Lung (tissue), 12 donors: ENCODE data around the gene CH25H. TPM values are rescaled to one million over a fixed set of nuclear protein-coding genes. Genes with fewer than 3 reads are reported as not detected.

ENCODE experiments used
- ATAC-seq: fragments of 200-7000 bp; cut with Tn5 transposase; one replicate; pipeline ENCODE4 v1.9.1; 2020; ENCODE audit warnings: moderate number of reproducible peaks; ENCODE audit not compliant: insufficient read depth, low FRiP score
- DNase-seq, 3 donors: peaks; one replicate each; pipeline ENCODE4 v3.0.0-alpha.2; 2013 to 2017
- H3K27ac ChIP-seq, 2 donors: one replicate each; pipeline ENCODE4 v1.5.1; 2013; ENCODE audit warnings: mild to moderate bottlenecking in 2 of 2, moderate library complexity in 2 of 2, control low read depth in 1 of 2, inconsistent platforms in 1 of 2, low read depth in 1 of 2, low read length in 1 of 2
- H3K27me3 ChIP-seq, 3 donors: one replicate each; pipeline ENCODE4 v1.5.1; 2013; ENCODE audit warnings: low read length in 2 of 3; ENCODE audit not compliant: control insufficient read depth in 3 of 3, insufficient read depth in 3 of 3
- H3K36me3 ChIP-seq, 4 donors: one replicate each; pipeline ENCODE4 v1.5.1; 2013; ENCODE audit warnings: low read length in 4 of 4, mild to moderate bottlenecking in 1 of 4, moderate library complexity in 1 of 4; ENCODE audit not compliant: control insufficient read depth in 4 of 4, insufficient read depth in 4 of 4
- H3K4me1 ChIP-seq, 5 donors: one replicate each; pipeline ENCODE4 v1.5.1; 2013; ENCODE audit warnings: low read length in 5 of 5, mild to moderate bottlenecking in 2 of 5, moderate library complexity in 1 of 5; ENCODE audit not compliant: control insufficient read depth in 5 of 5, insufficient read depth in 5 of 5
- H3K4me3 ChIP-seq: one replicate; pipeline ENCODE4 v1.5.1; 2013; ENCODE audit warnings: mild to moderate bottlenecking, control low read depth, moderate library complexity
- H3K9ac ChIP-seq, 2 donors: one replicate each; pipeline ENCODE4 v1.5.1; 2013; ENCODE audit warnings: low read length in 2 of 2, control low read depth in 1 of 2; ENCODE audit not compliant: insufficient read depth in 1 of 2
- H3K9me3 ChIP-seq, 4 donors: one replicate each; pipeline ENCODE4 v1.5.1; 2013; ENCODE audit warnings: low read length in 3 of 4, mild to moderate bottlenecking in 1 of 4, moderate library complexity in 1 of 4; ENCODE audit not compliant: control insufficient read depth in 4 of 4, insufficient read depth in 3 of 4
- CTCF ChIP-seq: IDR thresholded peaks from 2 replicates; pipeline ENCODE4 v1.5.1; 2012; ENCODE audit warnings: mild to moderate bottlenecking; ENCODE audit errors: control extremely low read depth, extremely low read depth
- WGBS, 2 donors: extraction: QIAGEN DNeasy Blood & Tissue Kit; methylation state at CpG; one replicate each; pipeline ENCODE4 v1.1.7; 2013; 5-methylcytosine and 5-hydroxymethylcytosine counted together
- polyA plus RNA-seq, 2 donors: library from polyadenylated mRNA; stranded (reverse); fragments of 200-250 nt; gene quantifications; one replicate each; pipeline ENCODE4 v1.2.1, GENCODE V29; 2013
- total RNA-seq, 2 donors: library from RNA; depleted of rRNA in 1 of 2; stranded (reverse); fragments of >200 nt in 1 of 2; gene quantifications; one replicate each; pipeline ENCODE4 v1.2.1, GENCODE V29; 2014 to 2021
- donor health status: control.
- donor health status: control.
- donor health status: Bipolar disorder and iron deficiency.
- donor health status: healthy.
- donor health status: DM: yes; HTN: yes; CAD: no.

CH25H gene
- total and polyA plus RNA-seq, 4 donors = 1.2 to 25.2 (median 3.7) TPM

GRCh38 chr10:89224739-89225443 lies 17.8 kb upstream of the CH25H start:
- peak in 2 of 3 donors; percentile 28 to 46 for DNase-seq

GRCh38 chr10:89221919-89222318 lies 14.8 kb upstream of the CH25H start:
- Histone ChIP-seq H3K27ac (no peak overlapping the region), H3K4me3 (no peak overlapping the region), H3K9ac (no peak overlapping the region), H3K36me3 (peaks cover 0 to 9% (median 0%) of the 10 kb centered on the region in 4 donors), H3K4me1 (peaks cover 0 to 13% (median 4%) of the 10 kb centered on the region in 5 donors), H3K27me3 (no peaks in the 10 kb centered on the region), H3K9me3 (no peaks in the 10 kb centered on the region)
- ATAC-seq = no peak
- WGBS, 2 donors = 77 to 81% methylated on average over 2 of the region's 2 CpGs
- no peak for DNase-seq
- TF ChIP-seq CTCF = no peak

More at GRCh38 chr10:89224739-89225443, 17.8 kb upstream of the CH25H start:
- Histone ChIP-seq H3K36me3 (peaks cover 0 to 7% (median 0%) of the 10 kb centered on the region in 4 donors), H3K9ac (peak overlapping the region in 1 of 2 donors; percentile 19), H3K27me3 (no peaks in the 10 kb centered on the region), H3K4me1 (peaks cover 0 to 13% (median 8%) of the 10 kb centered on the region in 5 donors), H3K4me3 (no peak overlapping the region), H3K9me3 (no peaks in the 10 kb centered on the region), H3K27ac (peak overlapping the region; percentile 12 to 77)
- WGBS, 2 donors = 41 to 47% methylated on average over 18 of the region's 18 CpGs
- TF ChIP-seq CTCF = no peak
- ATAC-seq = no peak

- Histone ChIP-seq H3K9me3 (no peaks in the 10 kb centered on the region), H3K27me3 (no peaks in the 10 kb centered on the region), H3K9ac (no peak overlapping the region), H3K4me3 (no peak overlapping the region), H3K4me1 (peaks cover 0 to 6% (median 4%) of the 10 kb centered on the region in 5 donors), H3K27ac (peak overlapping the region in 1 of 2 donors; percentile 41), H3K36me3 (peaks cover 0 to 12% (median 4%) of the 10 kb centered on the region in 4 donors)
- WGBS, 2 donors = 86 to 92% methylated on average over 4 of the region's 4 CpGs
- TF ChIP-seq CTCF = no peak
- ATAC-seq (peak; percentile 7), DNase-seq (no peak)
Observed at GRCh38 chr10:89219513-89220218, 12.5 kb upstream of the CH25H start.
